NCI-H1930 (cell line): ENCODE results near the gene CALB2.
"Not testable (repeated sequence)": the region's sequence is repeated elsewhere in the genome, so short reads cannot be mapped to it uniquely, and the experiment has no call there.

Experiments used
- DNase-seq, 2 experiments: peaks; one replicate each; lab custom pipeline; 2025; lab: John Stamatoyannopoulos, UW

CALB2 gene

GRCh38 chr16:71352963-71353460 lies 5.5 kb upstream of the CALB2 start:
- no peak for DNase-seq

GRCh38 chr16:71353736-71354135 lies 4.8 kb upstream of the CALB2 start:
- no peak for DNase-seq

GRCh38 chr16:71354156-71354555 lies 4.4 kb upstream of the CALB2 start:
- no peak for DNase-seq

- no peak for DNase-seq
Observed at GRCh38 chr16:71356051-71356740, 2.3 kb upstream of the CALB2 start.

- not testable (repeated sequence) for DNase-seq
Observed at GRCh38 chr16:71356936-71357335, 1.6 kb upstream of the CALB2 start.

- no peak for DNase-seq
Observed at GRCh38 chr16:71357681-71358080, 842 bp upstream of the CALB2 start.

- DNase-seq: no peak
Observed at GRCh38 chr16:71359431-71359830, 908 bp downstream of the CALB2 start.

- DNase-seq: no peak
Observed at GRCh38 chr16:71360378-71360777, 1.9 kb downstream of the CALB2 start.

GRCh38 chr16:71364133-71364681 lies 5.7 kb downstream of the CALB2 start:
- DNase-seq: no peak

GRCh38 chr16:71365021-71365420 lies 6.5 kb downstream of the CALB2 start:
- DNase-seq: no peak

- DNase-seq: peak; percentile 43 to 48
Observed at GRCh38 chr16:71367241-71367976, 8.9 kb downstream of the CALB2 start.

- no peak for DNase-seq
Observed at GRCh38 chr16:71368958-71369357, 10.4 kb downstream of the CALB2 start.

GRCh38 chr16:71369494-71369893 lies 11.0 kb downstream of the CALB2 start:
- no peak for DNase-seq

GRCh38 chr16:71371237-71371636 lies 12.7 kb downstream of the CALB2 start:
- no peak for DNase-seq

GRCh38 chr16:71373073-71373472 lies 14.6 kb downstream of the CALB2 start:
- DNase-seq: no peak

- no peak for DNase-seq
Observed at GRCh38 chr16:71376465-71377157, 18.1 kb downstream of the CALB2 start.

- DNase-seq: no peak
Observed at GRCh38 chr16:71379711-71380110, 21.2 kb downstream of the CALB2 start.

GRCh38 chr16:71380831-71381230 lies 22.3 kb downstream of the CALB2 start:
- no peak for DNase-seq

GRCh38 chr16:71383054-71383773 lies 24.7 kb downstream of the CALB2 start:
- no peak for DNase-seq

- DNase-seq: no peak
Observed at GRCh38 chr16:71384073-71384724, 25.7 kb downstream of the CALB2 start.
